B cell (primary cell): ENCODE measurements around the gene LRRC8A. TPM values are rescaled to one million over a fixed set of nuclear protein-coding genes. Genes with fewer than 3 reads are reported as not detected.

ENCODE experiments used
- ATAC-seq: fragments of 200-7000 bp; cut with Tn5 transposase; one replicate; pipeline ENCODE4 v1.10.0; 2021; ENCODE audit warnings: low read depth, mild to moderate bottlenecking, moderate number of reproducible peaks, moderate library complexity
- CTCF ChIA-PET: fragments of 350-600 bp; sonication (Branson Sonifier 250); formaldehyde crosslinking; loops from one replicate; lab custom pipeline; 2021; ENCODE audit warnings: antibody characterized with exemption, inconsistent platforms; lab: Charles Lee
- POLR2A ChIA-PET: fragments of 350-600 bp; sonication (Branson Sonifier 250); formaldehyde crosslinking; loops from one replicate; lab custom pipeline; 2021; ENCODE audit warnings: antibody characterized with exemption; lab: Charles Lee
- DNase-seq: peaks from one replicate; pipeline ENCODE4 v3.0.0; 2013
- H2AFZ ChIP-seq: 2 replicates; pipeline ENCODE4 v1.6.1; 2012; ENCODE audit warnings: mild to moderate bottlenecking, low read depth, low read length; ENCODE audit not compliant: insufficient read depth, poor library complexity, severe bottlenecking
- H3K27ac ChIP-seq, 2 donors: 1 replicate in 1 of 2; 2 replicates in 1 of 2; pipeline ENCODE4 v1.5.1; 2012 to 2013; ENCODE audit warnings: low read length in 2 of 2, mild to moderate bottlenecking in 2 of 2, moderate library complexity in 1 of 2
- H3K27me3 ChIP-seq, 4 experiments: fragments of 200-600 bp in 1 of 4; sonication (generic) in 1 of 4; replicated peaks in 1 of 4; 1 replicate in 2 of 4; 2 replicates in 2 of 4; pipeline versions ENCODE4 v1.6.1 to v1.7.0; 2013 to 2016; ENCODE audit warnings: low read length in 3 of 4, mild to moderate bottlenecking in 2 of 4, mixed read lengths in 1 of 4, moderate library complexity in 1 of 4; ENCODE audit not compliant: insufficient read depth in 4 of 4, control insufficient read depth in 3 of 4; ENCODE audit errors: control extremely low read depth in 1 of 4
- H3K36me3 ChIP-seq, 2 experiments: replicated peaks in 1 of 2; 1 replicate in 1 of 2; 2 replicates in 1 of 2; pipeline versions ENCODE4 v1.6.1 to v1.7.1; 2013; ENCODE audit warnings: low read length in 1 of 2; ENCODE audit not compliant: insufficient read depth in 2 of 2, control insufficient read depth in 1 of 2; ENCODE audit errors: control extremely low read depth in 1 of 2, extremely low read depth in 1 of 2
- H3K4me1 ChIP-seq, 2 donors: fragments of 200-600 bp in 1 of 2; sonication (generic) in 1 of 2; 1 replicate in 1 of 2; 2 replicates in 1 of 2; pipeline versions ENCODE4 v1.5.1 to v1.6.1; 2013 to 2017; ENCODE audit warnings: low read length in 2 of 2; ENCODE audit not compliant: control insufficient read depth in 2 of 2, insufficient read depth in 2 of 2
- H3K4me2 ChIP-seq: replicated peaks from 2 replicates; pipeline ENCODE3; 2012; ENCODE audit warnings: mild to moderate bottlenecking, low read depth, low read length; ENCODE audit not compliant: poor library complexity, severe bottlenecking
- H3K4me3 ChIP-seq, 5 experiments: fragments of 200-600 bp in 1 of 5; sonication (generic) in 1 of 5; 1 replicate in 3 of 5; 2 replicates in 2 of 5; pipeline versions ENCODE4 v1.5.1 to v1.7.0; 2011 to 2016; ENCODE audit warnings: low read length in 4 of 5, mild to moderate bottlenecking in 4 of 5, low read depth in 2 of 5, control low read depth in 1 of 5, moderate library complexity in 1 of 5; ENCODE audit not compliant: insufficient read depth in 1 of 5; ENCODE audit errors: control extremely low read depth in 1 of 5, extremely low read depth in 1 of 5
- H3K79me2 ChIP-seq: fragments of 200-600 bp; sonication (generic); one replicate; pipeline ENCODE4 v1.6.0; 2016; ENCODE audit warnings: low read length; ENCODE audit not compliant: control insufficient read depth, insufficient read depth
- H3K9ac ChIP-seq: fragments of 200-600 bp; sonication (generic); 2 replicates; pipeline ENCODE4 v1.6.1; 2017; ENCODE audit warnings: mild to moderate bottlenecking, low read length, moderate library complexity
- H3K9me3 ChIP-seq, 3 donors: one replicate each; pipeline versions ENCODE4 v1.6.1 to v1.7.1; 2013; ENCODE audit warnings: low read length in 2 of 3; ENCODE audit not compliant: control insufficient read depth in 2 of 3, insufficient read depth in 1 of 3; ENCODE audit errors: control extremely low read depth in 1 of 3
- H4K20me1 ChIP-seq: 2 replicates; pipeline ENCODE4 v1.6.0; 2012; ENCODE audit warnings: mild to moderate bottlenecking, low read length; ENCODE audit not compliant: insufficient read depth, control insufficient read depth, poor library complexity, severe bottlenecking
- H3K27ac Mint-ChIP-seq: one replicate; pipeline ENCODE4 v1.8.0; 2021; ENCODE audit warnings: mixed read lengths
- H3K27me3 Mint-ChIP-seq: one replicate; pipeline ENCODE4 v1.8.0; 2021; ENCODE audit warnings: mixed read lengths
- H3K4me1 Mint-ChIP-seq: one replicate; pipeline ENCODE4 v1.8.0; 2021; ENCODE audit warnings: mixed read lengths
- H3K4me3 Mint-ChIP-seq: one replicate; pipeline ENCODE4 v1.8.0; 2021; ENCODE audit warnings: mixed read lengths
- H3K9me3 Mint-ChIP-seq: one replicate; pipeline ENCODE4 v1.8.0; 2022; ENCODE audit warnings: mixed read lengths; ENCODE audit not compliant: insufficient read depth
- EZH2 ChIP-seq: IDR thresholded peaks from 2 replicates; pipeline ENCODE4 v1.6.1; 2012; ENCODE audit warnings: borderline replicate concordance, low read depth, mild to moderate bottlenecking, moderate library complexity, low read length; ENCODE audit not compliant: insufficient read depth, poor library complexity, severe bottlenecking
- WGBS: methylation state at CpG from one replicate; pipeline ENCODE4 v1.1.5; 2013; ENCODE audit warnings: missing lambda C conversion rate; ENCODE audit not compliant: insufficient coverage; 5-methylcytosine and 5-hydroxymethylcytosine counted together
- intact Hi-C: fragments of 100-400 bp; cut with micrococcal nuclease; formaldehyde crosslinking; loops from one replicate; pipeline ENCODE4 v1.10.0; 2022
- polyA plus RNA-seq: library from polyadenylated mRNA; depleted of rRNA; stranded (reverse); fragments of >200 nt; gene quantifications from 2 replicates; pipeline ENCODE4 v1.2.3, GENCODE V29; 2012
- total RNA-seq, 2 donors: library from RNA; stranded (reverse); fragments of 120-200 nt in 1 of 2; gene quantifications; 1 replicate in 1 of 2; 2 replicates in 1 of 2; pipeline versions ENCODE4 v1.2.3 to v1.2.4, GENCODE V29; 2013 to 2022
- TF ChIP-seq, protein P1 (sequence below): fragments of 200-600 bp; IDR thresholded peaks from one replicate; pipeline ENCODE4 v1.8.0; 2022; ENCODE audit warnings: antibody characterized with exemption, mild to moderate bottlenecking

LRRC8A gene
- total and polyA plus RNA-seq, 2 donors (not counting 1 experiment from before 2014, with no cell fraction given) = 13.1 to 14.5 TPM

GRCh38 chr9:128862401-128862851 lies 19.5 kb upstream of the LRRC8A start:
- Histone ChIP-seq H3K9ac (no peak overlapping the region), H2AFZ (no peak overlapping the region), H3K27ac (no peak overlapping the region), H3K27me3 (no peaks in the 10 kb centered on the region), H3K79me2 (peaks cover 27% of the 10 kb centered on the region), H3K36me3 (peaks cover 0 to 2% of the 10 kb centered on the region in 2 experiments), H3K4me1 (peaks cover 3 to 4% of the 10 kb centered on the region in 2 donors), H3K4me2 (no peak overlapping the region), H4K20me1 (no peaks in the 10 kb centered on the region), H3K4me3 (no peak overlapping the region), H3K9me3 (no peaks in the 10 kb centered on the region)
- Mint-ChIP-seq H3K4me1 (peaks cover 4% of the 10 kb centered on the region), H3K4me3 (no peak overlapping the region), H3K9me3 (no peaks in the 10 kb centered on the region), H3K27ac (no peak overlapping the region), H3K27me3 (no peaks in the 10 kb centered on the region)
- no peak for DNase-seq
- intact Hi-C loops = loop anchor here (2.0 to 5.0 kb wide), 2 partner anchors 18 to 215 kb away; partner anchors contain the start of gene KYAT1
- no peak for TF ChIP-seq EZH2
- TF ChIP-seq, protein P1, sequence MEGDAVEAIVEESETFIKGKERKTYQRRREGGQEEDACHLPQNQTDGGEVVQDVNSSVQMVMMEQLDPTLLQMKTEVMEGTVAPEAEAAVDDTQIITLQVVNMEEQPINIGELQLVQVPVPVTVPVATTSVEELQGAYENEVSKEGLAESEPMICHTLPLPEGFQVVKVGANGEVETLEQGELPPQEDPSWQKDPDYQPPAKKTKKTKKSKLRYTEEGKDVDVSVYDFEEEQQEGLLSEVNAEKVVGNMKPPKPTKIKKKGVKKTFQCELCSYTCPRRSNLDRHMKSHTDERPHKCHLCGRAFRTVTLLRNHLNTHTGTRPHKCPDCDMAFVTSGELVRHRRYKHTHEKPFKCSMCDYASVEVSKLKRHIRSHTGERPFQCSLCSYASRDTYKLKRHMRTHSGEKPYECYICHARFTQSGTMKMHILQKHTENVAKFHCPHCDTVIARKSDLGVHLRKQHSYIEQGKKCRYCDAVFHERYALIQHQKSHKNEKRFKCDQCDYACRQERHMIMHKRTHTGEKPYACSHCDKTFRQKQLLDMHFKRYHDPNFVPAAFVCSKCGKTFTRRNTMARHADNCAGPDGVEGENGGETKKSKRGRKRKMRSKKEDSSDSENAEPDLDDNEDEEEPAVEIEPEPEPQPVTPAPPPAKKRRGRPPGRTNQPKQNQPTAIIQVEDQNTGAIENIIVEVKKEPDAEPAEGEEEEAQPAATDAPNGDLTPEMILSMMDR = no peak
- ChIA-PET CTCF (interaction anchor here (0.6 to 12.0 kb wide), 10 partner anchors 8 to 778 kb away, joined by 3 to 203 read pairs (median 6); partner anchors contain the start of genes ENDOG, KYAT1, LRRC8A and SPOUT1), POLR2A (interaction anchor here (0.6 kb wide), 1 partner anchor 911 kb away, joined by 3 read pairs; no protein-coding TSS in a partner anchor)
- no peak for ATAC-seq
- 98% methylated on average over 6 of the region's 6 CpGs for WGBS

GRCh38 chr9:128863647-128864046 lies 18.3 kb upstream of the LRRC8A start:
- WGBS = 27% methylated on average over 10 of the region's 10 CpGs
- Histone ChIP-seq H3K4me3 (no peak overlapping the region), H3K9me3 (no peaks in the 10 kb centered on the region), H3K79me2 (peaks cover 27% of the 10 kb centered on the region), H3K4me1 (peaks cover 3 to 4% of the 10 kb centered on the region in 2 donors), H2AFZ (no peak overlapping the region), H3K27me3 (no peaks in the 10 kb centered on the region), H3K36me3 (peaks cover 0 to 2% of the 10 kb centered on the region in 2 experiments), H3K4me2 (peak overlapping the region; percentile 6), H3K9ac (no peak overlapping the region), H4K20me1 (no peaks in the 10 kb centered on the region), H3K27ac (no peak overlapping the region)
- DNase-seq = peak; percentile 86
- ATAC-seq = peak; percentile 98
- intact Hi-C loops = loop anchor here (1.0 to 5.0 kb wide), 5 partner anchors 17 to 216 kb away; partner anchors contain the start of genes DOLK, ENDOG, KYAT1 and NUP188
- H3K27ac Mint-ChIP-seq = peak overlapping the region; percentile 37
- POLR2A ChIA-PET = interaction anchor here (0.6 kb wide), 1 partner anchor 192 kb away, joined by 3 read pairs; no protein-coding TSS in a partner anchor
- TF ChIP-seq, protein P1 = peak; percentile 92
- no peak for TF ChIP-seq EZH2
- H3K4me3 Mint-ChIP-seq = no peak overlapping the region
- no peaks in the 10 kb centered on the region for H3K9me3 Mint-ChIP-seq
- H3K4me1 Mint-ChIP-seq = peaks cover 4% of the 10 kb centered on the region
- H3K27me3 Mint-ChIP-seq = no peaks in the 10 kb centered on the region
- CTCF ChIA-PET = interaction anchor here (0.7 to 12.0 kb wide), 8 partner anchors 14 to 145 kb away, joined by 3 to 203 read pairs (median 5); partner anchors contain the start of genes ENDOG, KYAT1 and SPOUT1
